ENCODE measurements around the gene DOCK7. TPM values are rescaled to one million over a fixed set of nuclear protein-coding genes. Genes with fewer than 3 reads are reported as not detected.

Gene DOCK7
- total RNA-seq, 2 donors from 2014 or later, result 39.4 to 44.1 TPM

DNA sequence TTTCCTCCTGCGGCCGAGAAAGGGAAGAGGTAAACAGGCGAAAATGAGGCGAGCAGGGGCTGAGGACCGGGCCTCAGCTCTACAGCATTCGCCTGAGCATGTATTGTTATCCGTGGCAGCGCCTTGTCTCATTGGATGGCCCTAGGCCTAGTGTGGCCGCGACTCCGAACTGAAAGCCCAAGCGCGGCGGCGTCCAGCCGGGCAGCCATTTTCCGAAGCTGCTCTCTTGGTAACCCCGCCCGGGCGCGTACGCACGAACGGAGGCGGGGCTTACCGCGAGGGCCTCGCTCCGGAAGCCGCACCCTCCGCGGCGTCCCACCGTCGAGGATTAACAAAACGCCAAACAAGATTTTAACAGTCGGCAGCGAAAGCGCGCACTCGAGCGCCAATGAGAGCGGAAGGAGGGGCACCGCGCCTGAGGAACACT lies 252.1 kb downstream of the DOCK7 start:
- DNase-seq (ENCODE audit: low spot score), result peak; percentile 99
- intact Hi-C loops (cut with DNase I), result no loop called here

DNA sequence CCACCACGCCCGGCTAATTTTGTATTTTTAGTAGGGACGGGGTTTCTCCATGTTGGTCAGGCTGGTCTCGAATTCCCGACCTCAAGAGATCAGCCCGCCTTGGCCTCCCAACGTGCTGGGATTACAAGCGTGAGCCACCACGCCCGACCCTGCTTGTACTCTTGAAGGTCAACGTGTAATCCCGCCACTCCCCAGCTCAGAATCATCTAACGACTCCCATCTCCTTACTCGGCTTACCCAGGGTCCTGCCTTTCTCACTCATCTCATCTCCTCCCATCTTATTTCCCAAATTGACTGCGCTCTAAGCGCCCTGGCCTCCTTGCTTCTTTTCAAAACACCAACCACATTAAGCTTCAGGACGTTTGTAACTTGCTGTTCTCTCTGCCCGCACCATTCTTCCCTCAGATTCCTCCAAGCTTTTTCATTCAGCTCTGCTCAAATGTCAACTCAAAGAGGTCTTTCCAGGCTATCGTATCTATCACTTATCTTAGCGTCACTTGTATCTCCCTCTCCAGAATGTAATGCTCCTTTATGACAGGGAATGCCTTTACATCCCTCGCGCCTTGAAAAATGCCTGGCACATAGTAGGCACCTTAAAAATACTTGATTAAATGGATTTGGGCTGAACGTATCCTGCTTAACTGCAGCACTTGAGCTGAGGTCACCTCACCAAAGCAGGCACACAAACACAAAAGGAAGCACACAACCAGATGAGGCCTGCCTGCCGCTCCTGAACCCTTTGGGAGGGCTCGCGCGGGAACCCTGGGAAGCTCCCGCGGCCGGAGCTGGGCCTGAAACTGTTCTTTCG lies 252.8 kb downstream of the DOCK7 start:
- intact Hi-C loops (cut with DNase I), result no loop called here
- DNase-seq (ENCODE audit: low spot score), result no peak

DNA sequence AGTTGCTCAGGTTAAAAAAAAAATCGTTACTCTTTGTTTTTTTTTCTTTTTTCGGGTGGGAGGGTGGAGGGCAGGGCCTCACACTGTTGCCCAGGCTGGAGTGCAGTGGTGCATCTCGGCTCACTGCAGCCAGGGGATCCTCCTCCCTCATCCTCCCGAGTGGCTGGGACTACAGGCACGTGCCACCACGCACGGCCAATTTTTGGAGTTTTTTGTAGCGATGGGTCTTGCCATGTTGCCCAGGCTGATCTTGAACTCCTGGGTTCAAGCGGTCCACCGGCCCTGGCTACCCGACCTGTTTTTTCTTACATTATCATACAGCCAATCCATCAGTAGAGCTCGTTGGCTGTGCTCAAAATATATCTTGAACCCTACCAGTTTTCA lies 253.6 kb downstream of the DOCK7 start:
- intact Hi-C loops (cut with DNase I), result no loop called here
- DNase-seq (ENCODE audit: low spot score), result no peak

DNA sequence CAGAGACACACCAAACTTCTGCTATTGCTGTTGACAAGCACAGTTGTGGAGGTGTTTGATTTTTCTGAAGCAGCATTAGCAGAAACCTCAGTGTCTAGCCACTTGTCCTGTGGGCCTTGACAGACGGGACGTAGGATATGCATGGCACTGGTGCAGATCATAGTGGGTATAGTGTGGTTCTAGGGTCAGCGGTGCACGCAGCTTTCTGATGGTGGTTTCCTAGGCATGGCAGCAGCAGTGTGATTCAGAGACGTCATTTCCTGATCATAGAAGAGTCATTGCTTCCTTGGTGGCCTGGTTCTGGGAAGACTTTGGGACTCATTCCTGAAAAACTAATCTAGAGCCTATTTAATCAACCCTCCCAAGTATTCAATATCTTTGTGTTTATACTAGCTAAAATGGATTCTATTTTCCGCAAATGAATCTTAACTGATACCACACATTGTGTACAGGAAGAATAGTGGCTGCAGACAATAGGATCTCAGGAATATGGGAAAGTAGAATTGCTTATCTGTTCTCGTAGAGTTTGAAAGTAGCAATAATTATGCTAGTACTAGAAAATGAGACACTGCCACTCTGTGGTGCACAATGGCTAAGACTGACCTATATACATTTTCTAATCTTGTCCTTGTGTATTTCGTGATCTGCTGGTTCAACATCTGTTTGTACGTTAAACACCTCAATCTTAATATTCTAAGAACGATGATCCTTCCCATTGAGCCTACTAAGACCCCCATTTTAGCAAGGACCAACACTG lies 254.1 kb downstream of the DOCK7 start:
- intact Hi-C loops (cut with DNase I), result no loop called here
- no peak for DNase-seq (ENCODE audit: low spot score)

DNA sequence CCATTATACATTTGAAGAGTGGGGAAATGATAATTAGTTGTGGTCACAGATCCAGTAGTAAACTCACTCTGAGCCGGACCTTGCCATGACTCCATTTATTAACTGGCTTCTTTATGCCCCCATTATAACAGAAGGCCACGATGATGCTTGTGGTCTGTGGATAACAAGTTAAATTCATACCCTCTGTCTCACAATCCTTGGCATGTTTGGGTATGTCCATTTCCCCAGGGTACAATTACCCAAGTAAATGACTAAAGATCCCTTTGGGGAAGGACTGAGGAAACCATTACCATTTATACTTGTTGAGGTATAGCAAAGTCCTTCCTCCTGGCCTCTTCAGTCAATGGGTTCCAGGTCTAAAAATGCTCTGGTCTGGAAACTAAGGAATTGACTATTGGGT lies 258.6 kb downstream of the DOCK7 start:
- intact Hi-C loops (cut with DNase I), result no loop called here
- DNase-seq (ENCODE audit: low spot score), result no peak

DNA sequence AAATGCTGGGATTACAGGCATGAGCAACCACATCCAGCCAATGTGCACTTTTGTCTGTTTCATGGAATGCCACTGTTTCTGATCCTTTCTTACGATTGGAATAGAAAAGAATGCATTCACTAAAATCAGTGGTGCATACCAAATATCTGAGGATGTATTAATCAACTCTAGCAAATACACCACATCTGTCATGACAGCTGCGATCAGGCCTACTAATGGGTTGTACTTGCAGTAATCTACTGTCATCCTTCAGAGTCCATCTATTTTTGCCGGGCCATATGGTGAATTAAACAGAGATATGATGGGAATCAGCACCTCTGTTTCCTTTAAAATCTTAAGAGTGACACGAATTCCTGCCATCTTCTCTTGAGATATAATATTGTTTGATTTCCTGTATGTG lies 259.8 kb downstream of the DOCK7 start:
- intact Hi-C loops (cut with DNase I), result no loop called here
- DNase-seq (ENCODE audit: low spot score), result no peak

DNA sequence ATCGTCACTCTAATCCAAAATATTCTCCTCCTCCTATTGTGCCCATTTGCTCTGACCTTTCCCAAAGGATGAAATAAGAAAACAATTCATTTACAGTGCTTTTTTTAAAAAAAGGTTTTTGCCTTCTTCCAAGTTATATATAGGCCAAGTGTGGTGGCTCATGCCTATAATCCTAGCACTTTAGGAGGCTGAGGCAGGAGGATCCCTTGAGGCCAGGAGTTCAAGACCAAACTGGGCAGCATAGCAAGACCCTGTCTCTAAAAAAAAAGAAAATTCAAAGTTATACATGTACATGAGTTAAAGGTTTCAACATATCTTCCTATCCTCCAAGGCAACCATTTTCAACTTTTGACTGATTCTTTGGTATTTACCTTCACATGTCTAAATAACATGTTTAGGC lies 261.4 kb downstream of the DOCK7 start:
- no peak for DNase-seq (ENCODE audit: low spot score)
- intact Hi-C loops (cut with DNase I), result no loop called here

DNA sequence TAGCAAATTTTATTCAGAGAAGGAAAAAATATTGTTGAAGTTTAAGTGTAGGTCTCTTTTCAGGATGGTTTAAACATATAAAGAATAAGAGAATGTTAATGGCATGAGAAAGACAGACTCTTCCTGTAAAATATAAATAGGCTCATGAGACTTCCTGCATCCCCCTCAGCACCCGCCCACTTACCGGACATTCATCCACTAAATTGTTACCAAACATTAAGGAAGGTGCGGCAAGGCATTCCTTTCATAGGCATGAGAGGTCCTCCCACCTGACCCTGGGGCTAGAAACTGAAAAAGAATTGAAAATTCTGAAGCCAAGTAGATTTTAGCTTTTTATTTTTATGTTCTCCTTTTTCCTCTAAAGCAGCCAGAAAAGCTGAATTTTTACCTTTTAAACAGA lies 261.9 kb downstream of the DOCK7 start:
- DNase-seq (ENCODE audit: low spot score), result no peak
- intact Hi-C loops (cut with DNase I), result no loop called here

DNA sequence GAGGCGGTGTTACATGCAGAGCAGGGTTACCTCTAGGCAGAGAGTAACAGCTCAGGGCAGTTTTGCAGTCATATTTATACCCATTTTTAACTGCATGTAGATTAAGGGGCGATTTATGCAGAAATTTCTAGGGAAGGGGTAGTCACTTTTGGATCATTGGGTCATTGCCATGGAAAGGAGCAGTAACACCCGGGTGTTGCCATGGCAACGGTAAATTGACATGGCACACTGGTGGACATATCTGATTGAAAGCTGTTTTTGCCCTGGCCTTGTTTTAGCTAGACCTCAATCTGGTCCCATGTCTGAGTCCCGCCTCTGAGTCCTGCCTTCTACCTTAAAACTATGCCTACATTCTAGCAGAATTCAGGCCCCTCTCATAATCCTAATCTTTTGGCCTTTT lies 263.1 kb downstream of the DOCK7 start:
- intact Hi-C loops (cut with DNase I), result no loop called here
- DNase-seq (ENCODE audit: low spot score), result no peak

DNA sequence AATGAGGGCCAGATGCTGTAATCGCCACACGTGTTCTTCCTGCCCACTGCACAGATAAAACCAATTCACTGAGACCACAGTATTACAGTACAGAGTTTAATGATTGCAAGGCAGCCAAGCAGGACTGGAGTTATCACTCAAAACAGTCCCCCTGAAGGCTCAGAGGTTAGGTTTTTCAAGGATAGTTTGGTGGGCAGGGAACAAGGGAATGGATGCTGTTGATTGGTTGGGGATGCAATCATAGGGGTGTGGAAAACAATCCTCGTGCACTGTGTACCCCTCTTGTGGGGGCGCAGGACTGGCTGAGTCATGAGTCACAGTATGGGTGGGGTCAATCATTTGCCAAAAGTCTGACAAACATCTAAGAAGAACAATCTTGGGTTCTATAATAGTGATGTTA lies 263.8 kb downstream of the DOCK7 start:
- no peak for DNase-seq (ENCODE audit: low spot score)
- intact Hi-C loops (cut with DNase I), result no loop called here

DNA sequence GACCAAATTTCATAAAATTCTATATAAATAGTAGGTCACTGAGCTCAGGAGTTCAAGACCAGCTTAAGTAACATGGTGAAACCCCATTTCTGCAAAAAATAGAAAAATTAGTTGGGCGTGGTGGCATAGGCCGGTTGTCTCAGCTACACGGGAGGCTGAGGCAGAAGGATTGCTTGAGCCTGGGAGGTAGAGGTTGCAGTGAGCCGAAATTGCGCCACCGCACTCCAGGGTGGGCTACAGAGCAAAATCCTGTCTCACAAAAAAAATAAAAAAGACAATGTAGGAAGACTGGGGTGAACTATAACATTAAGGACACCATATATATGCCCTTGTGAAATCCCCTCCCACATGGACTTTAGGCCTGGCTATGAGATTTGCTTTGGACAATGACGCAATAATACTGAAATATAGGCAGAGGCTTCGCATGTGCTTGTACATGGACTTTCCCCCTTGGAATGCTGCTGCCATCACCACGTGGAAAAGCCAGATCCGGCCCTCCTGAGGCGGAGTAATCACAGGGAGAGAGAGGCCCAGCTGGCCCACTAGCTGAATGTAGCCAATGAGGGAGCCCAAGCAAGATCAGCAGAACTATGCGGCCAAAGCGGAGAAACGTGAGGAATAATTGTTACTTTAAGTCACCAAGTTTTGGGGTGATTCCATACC lies 264.5 kb downstream of the DOCK7 start:
- intact Hi-C loops (cut with DNase I), result no loop called here
- no peak for DNase-seq (ENCODE audit: low spot score)

DNA sequence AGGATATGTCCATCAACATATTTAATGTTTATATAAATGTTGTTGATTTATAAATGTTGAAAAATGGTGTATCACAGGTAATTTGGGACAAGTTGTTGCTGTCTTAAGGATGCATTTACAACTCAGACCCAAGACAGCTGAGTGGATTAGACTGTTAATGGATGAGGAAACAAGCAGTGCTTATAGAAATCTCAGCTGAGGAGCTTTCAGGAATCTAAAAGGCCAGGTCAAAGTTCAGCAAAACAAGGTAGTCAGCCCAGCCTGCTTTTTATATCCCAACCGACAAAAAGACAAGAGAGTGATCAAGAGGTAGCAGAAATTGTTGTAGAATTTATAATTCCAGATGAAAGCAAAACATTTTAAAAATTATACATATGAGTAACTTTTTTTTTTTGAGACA lies 268.0 kb downstream of the DOCK7 start:
- intact Hi-C loops (cut with DNase I), result no loop called here
- DNase-seq (ENCODE audit: low spot score), result no peak

DNA sequence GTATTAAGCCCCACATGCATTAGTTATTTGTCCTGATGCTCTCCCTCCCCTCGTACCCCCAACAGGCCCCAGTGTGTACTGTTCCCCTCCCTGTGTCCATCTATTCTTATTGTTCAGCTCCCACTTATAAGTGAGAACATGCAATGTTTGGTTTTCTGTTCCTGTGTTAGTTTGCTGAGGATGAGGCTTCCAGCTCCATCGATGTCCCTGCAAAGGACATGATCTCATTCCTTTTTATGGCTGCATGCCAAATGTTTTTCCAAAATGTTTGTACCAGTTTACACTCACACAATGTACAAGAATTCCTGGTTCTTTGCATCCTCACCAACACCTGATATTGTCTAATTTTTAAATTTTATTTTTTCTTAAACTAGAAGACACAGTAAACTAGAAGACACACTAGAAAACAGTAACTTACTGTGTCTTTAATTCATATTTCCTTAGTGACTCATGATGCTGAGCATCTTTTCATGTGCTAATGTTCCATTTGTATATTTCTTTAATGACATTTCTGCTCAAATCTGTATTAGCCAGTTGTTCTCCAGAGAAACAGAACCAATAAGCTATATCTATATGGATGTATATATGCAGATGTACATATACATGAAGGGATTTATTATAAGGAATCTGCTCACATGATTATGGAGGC lies 270.7 kb downstream of the DOCK7 start:
- intact Hi-C loops (cut with DNase I), result no loop called here
- no peak for DNase-seq (ENCODE audit: low spot score)

DNA sequence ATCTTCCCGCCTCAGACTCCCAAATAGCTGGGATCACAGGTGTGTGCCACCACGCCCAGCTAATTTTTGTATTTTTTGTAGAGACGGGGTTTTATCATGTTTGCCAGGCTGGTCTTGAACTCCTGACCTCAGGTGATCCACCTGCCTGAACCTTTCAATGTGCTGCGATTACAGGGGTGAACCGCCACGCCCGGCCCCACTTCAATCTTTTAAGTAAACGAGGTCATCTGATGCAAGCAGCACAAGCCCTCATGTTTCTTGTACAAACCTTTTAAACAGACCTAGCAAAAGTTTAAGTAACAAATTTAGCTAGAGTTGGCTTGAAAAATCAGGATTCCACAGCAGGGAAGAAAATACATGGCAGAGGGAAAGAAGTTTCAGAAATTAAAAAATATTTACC lies 272.5 kb downstream of the DOCK7 start:
- intact Hi-C loops (cut with DNase I), result no loop called here
- DNase-seq (ENCODE audit: low spot score), result no peak

DNA sequence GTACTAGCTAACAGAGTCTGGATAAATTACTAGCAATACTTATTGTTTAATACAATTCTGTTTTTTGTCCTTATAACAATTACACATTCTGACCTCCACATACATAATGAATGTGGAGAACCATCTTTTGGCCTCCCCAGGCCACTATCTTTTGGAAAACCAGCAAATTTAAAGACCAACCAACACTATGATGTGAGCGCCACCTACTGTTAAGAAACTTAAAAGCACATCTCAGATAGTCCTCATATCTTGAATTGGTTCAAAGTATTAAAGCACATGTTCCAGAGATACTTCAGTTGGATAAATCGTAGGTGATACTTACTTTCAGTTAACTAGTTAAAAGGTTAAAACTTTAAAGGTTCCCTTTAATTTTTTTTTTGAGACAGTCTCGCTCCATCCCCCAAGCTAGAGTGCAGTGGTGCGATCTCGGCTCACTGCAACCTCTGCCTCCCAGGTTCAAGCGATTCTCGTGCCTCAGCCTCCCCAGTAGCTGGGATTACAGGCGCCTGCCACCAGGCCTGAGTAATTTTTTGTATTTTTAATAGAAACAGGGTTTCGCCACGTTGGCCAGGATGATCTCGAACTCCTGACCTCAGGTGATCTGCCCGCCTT lies 280.7 kb downstream of the DOCK7 start:
- no peak for DNase-seq (ENCODE audit: low spot score)
- intact Hi-C loops (cut with DNase I), result loop anchor here in 1 of 2 donors (2.0 kb wide), 1 partner anchor 233 kb away; no protein-coding TSS in a partner anchor

DNA sequence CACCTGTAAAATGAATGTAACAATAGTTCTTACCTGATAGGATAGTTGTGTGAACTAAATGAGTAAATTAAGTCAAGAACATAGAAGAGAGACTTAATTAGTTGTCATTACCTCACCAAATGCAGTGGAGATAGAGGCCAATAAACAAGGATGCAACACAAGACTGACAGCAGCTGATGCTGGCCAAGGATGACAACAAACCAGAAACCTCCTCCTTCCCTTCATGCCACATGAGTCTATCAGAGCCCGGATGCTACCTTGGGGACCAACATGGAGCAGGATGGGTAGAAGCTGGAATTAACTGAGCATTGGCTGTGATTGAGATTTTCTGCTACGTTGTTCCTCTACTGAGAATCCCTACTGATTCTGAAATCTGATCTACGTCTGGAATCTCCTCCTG lies 281.6 kb downstream of the DOCK7 start:
- intact Hi-C loops (cut with DNase I), result loop anchor here in 1 of 2 donors (2.0 kb wide), 1 partner anchor 232 kb away; no protein-coding TSS in a partner anchor

DNA sequence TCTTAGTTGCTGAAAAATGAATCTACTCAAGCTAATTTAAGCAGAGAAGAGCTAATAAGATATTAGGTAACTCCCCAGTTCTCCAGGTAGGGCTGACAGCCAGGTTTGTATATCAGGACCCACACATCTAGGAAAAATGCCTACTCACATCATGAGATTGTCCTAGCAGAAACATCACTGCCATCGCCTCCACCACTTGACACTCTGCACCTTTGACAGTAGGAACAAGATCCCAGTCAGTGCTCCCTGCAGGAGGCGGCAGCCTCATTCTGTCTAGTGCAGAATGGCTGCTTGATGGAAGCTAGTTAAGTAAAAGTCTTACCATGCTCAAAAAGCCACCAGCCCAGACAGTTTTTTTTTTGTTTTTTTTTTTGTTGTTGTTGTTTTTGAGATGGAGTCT lies 282.9 kb downstream of the DOCK7 start:
- DNase-seq (ENCODE audit: low spot score), result no peak
- intact Hi-C loops (cut with DNase I), result no loop called here

More for the DNA sequence above, 281.6 kb downstream of the DOCK7 start:
- no peak for DNase-seq (ENCODE audit: low spot score)

Measured in posterior vena cava (tissue), 2 donors.